ENCODE data around the gene ENOX1. TPM values are rescaled to one million over a fixed set of nuclear protein-coding genes. Genes with fewer than 3 reads are reported as not detected.
"Not testable (repeated sequence)": the region's sequence is repeated elsewhere in the genome, so short reads cannot be mapped to it uniquely, and the experiment has no call there.

Gene ENOX1
- total RNA-seq, 2 donors from 2014 or later: 1.3 to 2.4 TPM

- TF ChIP-seq CTCF (IDR thresholded peaks at IDR 0.05): no peak
- peaks cover 0 to 12% of the 10 kb centered on the region in 2 donors for H3K4me1 ChIP-seq
- no peak overlapping the region for H3K27ac ChIP-seq
- H3K36me3 ChIP-seq: no peaks in the 10 kb centered on the region
- H3K27me3 ChIP-seq: no peaks in the 10 kb centered on the region
- no peak for DNase-seq (ENCODE audit: low spot score)
- H3K4me3 ChIP-seq: no peak overlapping the region
- H3K9me3 ChIP-seq: no peaks in the 10 kb centered on the region
Measured at GRCh38 chr13:43354153-43354945, 432.4 kb downstream of the ENOX1 start.

DNA sequence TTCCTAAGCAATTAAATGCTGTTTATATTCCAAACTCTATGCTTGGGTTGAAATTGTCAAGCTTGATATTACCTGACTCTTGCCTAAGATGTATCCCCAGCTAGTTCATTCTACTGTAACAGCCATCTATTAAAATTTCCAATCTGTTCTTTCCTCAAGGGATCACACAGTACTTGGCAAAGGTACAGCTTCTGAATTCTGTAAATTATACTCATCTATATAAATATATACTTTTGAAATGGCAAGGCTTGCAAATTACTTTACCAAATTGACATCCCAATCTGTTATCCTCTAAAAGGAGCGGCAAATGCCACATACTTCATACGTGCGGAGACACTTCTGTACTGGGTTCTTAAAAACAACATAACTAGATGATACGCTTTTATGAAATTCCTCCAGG lies 433.1 kb downstream of the ENOX1 start:
- TF ChIP-seq CTCF (IDR thresholded peaks at IDR 0.05): no peak
- H3K27ac ChIP-seq: no peak overlapping the region
- peaks cover 0 to 12% of the 10 kb centered on the region in 2 donors for H3K4me1 ChIP-seq
- no peak overlapping the region for H3K4me3 ChIP-seq
- no peaks in the 10 kb centered on the region for H3K36me3 ChIP-seq
- no peaks in the 10 kb centered on the region for H3K27me3 ChIP-seq
- no peaks in the 10 kb centered on the region for H3K9me3 ChIP-seq
- DNase-seq (ENCODE audit: low spot score): no peak

DNA sequence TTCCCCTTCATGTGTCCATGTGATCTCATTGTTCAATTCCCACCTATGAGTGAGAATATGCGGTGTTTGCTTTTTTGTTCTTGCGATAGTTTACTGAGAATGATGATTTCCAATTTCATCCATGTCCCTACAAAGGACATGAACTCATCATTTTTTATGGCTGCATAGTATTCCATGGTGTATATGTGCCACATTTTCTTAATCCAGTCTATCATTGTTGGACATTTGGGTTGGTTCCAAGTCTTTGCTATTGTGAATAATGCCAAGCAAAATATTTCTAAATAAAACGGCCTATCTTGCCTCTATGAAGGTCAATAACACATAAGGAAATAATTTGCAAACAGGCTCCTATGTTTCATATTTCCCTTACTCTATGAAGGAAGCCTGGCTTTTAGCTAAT lies 435.2 kb downstream of the ENOX1 start:
- H3K27me3 ChIP-seq; DNase-seq (ENCODE audit: low spot score); H3K9me3 ChIP-seq; H3K27ac ChIP-seq; H3K36me3 ChIP-seq; H3K4me3 ChIP-seq; H3K4me1 ChIP-seq: not testable (repeated sequence)

DNA sequence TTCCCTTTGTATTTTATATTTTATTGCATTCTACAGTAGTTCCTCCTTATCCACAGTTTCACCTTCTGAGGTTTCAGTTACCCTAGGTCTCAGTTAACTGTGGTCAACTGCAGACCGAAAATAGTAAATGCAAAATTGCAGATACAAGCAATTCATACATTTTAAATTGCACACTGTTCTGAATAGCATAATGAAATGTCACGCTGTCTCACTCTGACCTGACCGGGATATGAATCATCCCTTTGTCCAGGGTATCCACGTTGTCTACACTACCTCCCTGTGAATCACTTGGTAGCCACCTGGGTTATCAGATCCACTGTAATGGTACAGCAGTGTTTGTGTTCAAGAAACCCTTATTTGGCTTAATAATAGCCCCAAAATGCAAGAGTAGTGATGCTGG lies 438.4 kb downstream of the ENOX1 start:
- no peaks in the 10 kb centered on the region for H3K27me3 ChIP-seq
- H3K36me3 ChIP-seq: no peaks in the 10 kb centered on the region
- TF ChIP-seq CTCF (IDR thresholded peaks at IDR 0.05): no peak
- no peaks in the 10 kb centered on the region for H3K4me1 ChIP-seq
- no peaks in the 10 kb centered on the region for H3K9me3 ChIP-seq
- DNase-seq (ENCODE audit: low spot score): no peak
- no peak overlapping the region for H3K27ac ChIP-seq
- H3K4me3 ChIP-seq: no peak overlapping the region

- H3K4me3 ChIP-seq: no peak overlapping the region
- no peaks in the 10 kb centered on the region for H3K9me3 ChIP-seq
- no peak for TF ChIP-seq CTCF (IDR thresholded peaks at IDR 0.05)
- no peak for DNase-seq (ENCODE audit: low spot score)
- H3K27ac ChIP-seq: no peak overlapping the region
- no peaks in the 10 kb centered on the region for H3K27me3 ChIP-seq
- no peaks in the 10 kb centered on the region for H3K36me3 ChIP-seq
- H3K4me1 ChIP-seq: no peaks in the 10 kb centered on the region
Measured at GRCh38 chr13:43347877-43348276, 438.9 kb downstream of the ENOX1 start.

GRCh38 chr13:43346427-43346826 lies 440.3 kb downstream of the ENOX1 start:
- H3K36me3 ChIP-seq: no peaks in the 10 kb centered on the region
- H3K9me3 ChIP-seq: no peaks in the 10 kb centered on the region
- H3K4me1 ChIP-seq: no peaks in the 10 kb centered on the region
- H3K27ac ChIP-seq: no peak overlapping the region
- no peak overlapping the region for H3K4me3 ChIP-seq
- no peak for DNase-seq (ENCODE audit: low spot score)
- no peak for TF ChIP-seq CTCF (IDR thresholded peaks at IDR 0.05)
- no peaks in the 10 kb centered on the region for H3K27me3 ChIP-seq
